ENCODE results near the gene SLC23A1. TPM values are rescaled to one million over a fixed set of nuclear protein-coding genes. Genes with fewer than 3 reads are reported as not detected.

The SLC23A1 gene
- not detected for total RNA-seq

DNA sequence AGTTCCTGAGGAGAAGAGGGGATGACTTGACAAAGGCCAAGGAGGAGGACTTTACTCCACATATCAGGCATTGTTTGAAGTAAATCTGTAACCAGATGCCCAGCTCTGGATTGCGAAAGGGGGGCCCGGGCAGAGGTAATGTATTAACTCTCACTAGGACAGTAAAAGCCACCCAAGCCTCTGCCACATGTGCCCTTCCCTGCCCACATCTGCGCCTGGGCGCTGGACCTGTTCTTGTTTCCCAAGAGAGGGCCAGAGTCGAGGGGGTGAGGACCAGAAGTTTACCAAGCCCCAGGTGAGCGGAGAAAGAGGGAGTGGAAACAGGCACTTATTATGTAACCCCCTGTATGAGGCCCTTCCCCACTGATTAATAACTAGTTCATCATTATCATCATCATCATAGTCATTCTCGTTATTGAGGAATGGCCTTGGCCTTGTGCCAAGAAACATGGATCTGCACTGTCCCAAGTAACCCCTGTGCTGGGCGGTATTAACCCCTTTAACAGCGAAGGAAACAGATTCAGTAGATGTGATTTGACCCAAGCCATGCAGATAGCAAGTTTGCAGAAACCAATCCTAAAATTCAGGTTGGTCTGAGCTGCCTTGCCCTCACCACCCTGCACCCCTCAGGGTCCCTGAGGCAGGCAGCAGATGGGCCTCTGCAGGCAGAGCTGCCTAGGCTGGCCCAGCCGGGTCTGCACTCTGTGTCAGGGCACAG is at the start of gene SLC23A1:
TSS of gene SLC23A1 (minus strand) at position 23 of the 718 bp plus-strand sequence. CDS start 44 bp downstream, outside the sequence.
- intact Hi-C loops (cut with DNase I): no loop called here
- ATAC-seq (no peak), DNase-seq (ENCODE audit: low spot score) (no peak)

DNA sequence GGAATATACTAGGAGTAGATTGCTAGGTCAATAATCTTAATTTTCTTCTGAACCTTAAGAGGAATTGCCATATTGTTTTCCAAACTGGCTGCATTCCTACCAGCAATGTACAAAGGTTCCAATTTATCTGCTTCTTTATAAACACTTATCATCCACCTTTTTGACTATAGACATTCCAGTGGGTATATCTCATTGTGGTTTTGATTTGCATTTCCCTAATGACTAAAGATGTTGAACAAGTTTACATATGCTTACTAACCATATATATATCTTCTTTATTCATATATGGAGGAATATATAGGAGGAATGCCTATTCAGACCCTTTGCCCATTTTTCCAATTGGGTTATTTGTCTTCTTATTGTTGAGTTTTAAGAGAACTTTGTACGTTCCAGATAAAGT is 48.6 kb upstream of the SLC23A1 start:
- no peak for DNase-seq (ENCODE audit: low spot score)
- ATAC-seq: no peak
- intact Hi-C loops (cut with DNase I): no loop called here

- ATAC-seq (no peak), DNase-seq (ENCODE audit: low spot score) (no peak)
- intact Hi-C loops (cut with DNase I): no loop called here
Observed at GRCh38 chr5:139430015-139430414, 46.9 kb upstream of the SLC23A1 start.

- DNase-seq (ENCODE audit: low spot score) (no peak), ATAC-seq (no peak)
- intact Hi-C loops (cut with DNase I): loop anchor here (10.0 kb wide), 1 partner anchor 88 kb away; no protein-coding TSS in a partner anchor
Observed at GRCh38 chr5:139426203-139426885, 43.2 kb upstream of the SLC23A1 start.

DNA sequence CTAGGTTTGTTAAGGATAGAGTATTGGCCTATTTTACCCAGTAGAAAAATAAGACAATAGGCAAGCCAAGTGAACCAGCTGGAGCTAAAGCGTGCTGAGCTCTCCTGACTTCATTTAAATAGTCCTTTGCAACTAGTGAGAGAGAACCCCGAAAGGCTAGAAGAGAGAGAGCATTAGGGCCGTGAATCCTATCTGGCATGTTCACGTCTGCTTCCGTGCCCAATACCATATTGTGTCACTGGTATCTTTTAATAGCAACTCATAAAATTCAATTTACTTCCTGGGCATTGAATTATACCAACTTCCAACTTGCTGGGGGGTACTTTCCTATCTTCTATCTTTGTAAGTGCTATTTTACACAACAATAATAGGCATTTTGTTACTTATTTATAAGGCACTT is 42.4 kb upstream of the SLC23A1 start:
- intact Hi-C loops (cut with DNase I): loop anchor here (10.0 kb wide), 1 partner anchor 89 kb away; no protein-coding TSS in a partner anchor
- ATAC-seq (no peak), DNase-seq (ENCODE audit: low spot score) (no peak)

- intact Hi-C loops (cut with DNase I): loop anchor here (10.0 kb wide), 1 partner anchor 92 kb away; no protein-coding TSS in a partner anchor
- peak; percentile 85 for ATAC-seq
- no peak for DNase-seq (ENCODE audit: low spot score)
Observed at GRCh38 chr5:139422307-139422893, 39.3 kb upstream of the SLC23A1 start.

GRCh38 chr5:139419226-139420192 is 36.4 kb upstream of the SLC23A1 start:
- intact Hi-C loops (cut with DNase I): loop anchor here (10.0 kb wide), 1 partner anchor 95 kb away; no protein-coding TSS in a partner anchor
- no peak for ATAC-seq
- DNase-seq (ENCODE audit: low spot score): no peak

DNA sequence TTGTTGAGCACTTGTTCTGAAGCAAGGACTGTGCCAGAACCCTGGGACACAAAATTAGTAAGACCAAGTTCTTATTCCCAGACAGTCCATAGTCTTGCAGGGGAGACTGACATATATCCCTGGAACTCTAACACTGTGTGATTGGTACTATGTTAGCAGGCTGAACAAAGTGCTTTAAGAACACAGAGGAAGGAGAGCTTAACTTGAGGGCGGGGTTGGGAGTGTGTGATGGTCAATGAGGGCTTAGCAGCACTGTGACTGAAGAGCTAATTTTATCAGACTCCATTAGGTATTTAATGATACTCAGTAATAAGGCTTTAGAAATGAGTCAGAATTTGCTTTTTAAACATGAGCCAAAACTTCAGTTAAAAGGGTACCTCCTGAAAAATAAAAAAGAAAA is 35.7 kb upstream of the SLC23A1 start:
- no peak for ATAC-seq
- intact Hi-C loops (cut with DNase I): no loop called here
- no peak for DNase-seq (ENCODE audit: low spot score)

GRCh38 chr5:139417214-139417613 is 34.1 kb upstream of the SLC23A1 start:
- intact Hi-C loops (cut with DNase I): no loop called here
- peak; percentile 26 for ATAC-seq

DNA sequence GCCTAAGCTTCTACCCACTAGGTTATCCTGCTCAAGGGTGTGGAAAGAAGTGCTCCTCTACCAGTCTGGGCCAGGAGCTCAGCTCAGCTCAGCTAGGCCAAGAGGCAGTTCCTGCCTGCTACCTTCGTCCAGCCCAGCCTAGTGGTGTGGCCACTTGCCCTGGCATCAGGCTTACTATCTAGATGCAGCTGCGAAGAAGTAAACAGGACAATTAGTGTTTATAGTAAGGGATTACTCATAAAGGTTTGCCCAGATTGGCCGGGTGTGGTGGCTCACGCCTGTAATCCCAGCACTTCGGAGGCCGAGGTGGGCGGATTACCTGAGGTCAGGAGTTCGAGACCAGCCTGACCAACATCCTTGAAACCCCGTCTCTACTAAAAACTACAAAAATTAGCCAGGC is 33.6 kb upstream of the SLC23A1 start:
- intact Hi-C loops (cut with DNase I): no loop called here
- ATAC-seq (no peak), DNase-seq (ENCODE audit: low spot score) (no peak)

More at GRCh38 chr5:139417214-139417613, 34.1 kb upstream of the SLC23A1 start:
- no peak for DNase-seq (ENCODE audit: low spot score)

- ATAC-seq: no peak
- intact Hi-C loops (cut with DNase I): no loop called here
- no peak for DNase-seq (ENCODE audit: low spot score)
Observed at GRCh38 chr5:139415869-139416268, 32.8 kb upstream of the SLC23A1 start.

DNA sequence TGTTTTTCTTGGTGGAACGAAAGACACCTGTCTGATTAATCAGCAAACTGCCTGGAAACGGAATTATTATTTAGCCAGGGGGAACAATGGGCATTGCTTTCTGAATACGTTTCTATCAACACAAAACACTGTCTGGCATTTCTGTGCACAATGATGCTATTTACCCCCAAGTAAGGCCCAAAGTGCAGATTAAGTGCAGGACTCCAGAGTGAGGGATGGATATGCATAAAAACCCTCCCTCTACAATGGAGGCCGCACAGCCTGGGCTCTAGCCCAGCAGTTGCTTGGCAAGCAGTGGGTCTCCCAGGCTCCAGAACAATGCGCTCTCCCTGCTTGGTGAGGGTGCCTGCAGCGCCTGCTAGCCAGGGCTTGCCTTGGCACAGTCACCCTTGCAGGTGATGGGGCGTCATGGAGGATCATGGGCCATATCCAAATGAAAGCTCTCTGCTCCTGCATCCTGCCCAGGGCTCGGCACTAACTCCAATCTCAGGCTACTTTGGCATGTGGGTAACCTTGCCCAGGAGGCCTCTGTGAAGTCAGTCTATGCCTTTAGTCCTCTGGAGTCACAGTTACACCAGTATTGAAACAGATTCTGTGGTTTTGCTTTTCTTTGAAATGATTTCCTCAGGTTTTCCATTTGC is 32.2 kb upstream of the SLC23A1 start:
- peak; percentile 40 for ATAC-seq
- no peak for DNase-seq (ENCODE audit: low spot score)

GRCh38 chr5:139414581-139415130 is 31.6 kb upstream of the SLC23A1 start:
- intact Hi-C loops (cut with DNase I): no loop called here
- peak; percentile 46 for ATAC-seq
- DNase-seq (ENCODE audit: low spot score): no peak

More for the DNA sequence above, 32.2 kb upstream of the SLC23A1 start:
- intact Hi-C loops (cut with DNase I): no loop called here

- intact Hi-C loops (cut with DNase I): no loop called here
- ATAC-seq (no peak), DNase-seq (ENCODE audit: low spot score) (no peak)
Observed at GRCh38 chr5:139413963-139414362, 30.9 kb upstream of the SLC23A1 start.

GRCh38 chr5:139413153-139413552 is 30.1 kb upstream of the SLC23A1 start:
- intact Hi-C loops (cut with DNase I): no loop called here
- DNase-seq (ENCODE audit: low spot score) (no peak), ATAC-seq (no peak)

- intact Hi-C loops (cut with DNase I): no loop called here
- DNase-seq (ENCODE audit: low spot score) (no peak), ATAC-seq (no peak)
Observed at GRCh38 chr5:139410993-139411828, 28.1 kb upstream of the SLC23A1 start.
